DND-41 (cell line): ENCODE results near the gene GRIK2.

Source experiments
- ATAC-seq: fragments of 200-7000 bp; cut with Tn5 transposase; 3 replicates; pipeline ENCODE4 v1.9.1; 2021; ENCODE audit warnings: low read depth; ENCODE audit not compliant: insufficient read depth
- DNase-seq: peaks from one replicate; pipeline ENCODE4 v3.0.0-alpha.2; 2020
- H2AFZ ChIP-seq: 2 replicates; pipeline ENCODE4 v1.6.0; 2012; ENCODE audit warnings: low read depth, low read length
- H3K27ac ChIP-seq: 2 replicates; pipeline ENCODE4 v1.5.1; 2012; ENCODE audit warnings: low read length, inconsistent platforms
- H3K27me3 ChIP-seq: fragments of 200-600 bp; sonication (generic); 2 replicates; pipeline ENCODE4 v1.6.0; 2012; ENCODE audit warnings: low read length, mild to moderate bottlenecking, inconsistent platforms; ENCODE audit not compliant: insufficient read depth, poor library complexity
- H3K36me3 ChIP-seq: 2 replicates; pipeline ENCODE4 v1.5.1; 2012; ENCODE audit warnings: low read length, inconsistent platforms; ENCODE audit not compliant: insufficient read depth
- H3K4me1 ChIP-seq: 2 replicates; pipeline ENCODE4 v1.5.1; 2012; ENCODE audit warnings: mild to moderate bottlenecking, low read length; ENCODE audit not compliant: insufficient read depth
- H3K4me2 ChIP-seq: 2 replicates; pipeline ENCODE4 v1.6.0; 2012; ENCODE audit warnings: mild to moderate bottlenecking, moderate library complexity, low read length, inconsistent platforms; ENCODE audit not compliant: insufficient read depth
- H3K4me3 ChIP-seq, 2 experiments: fragments of 200-600 bp in 1 of 2; shearing (Covaris generic) in 1 of 2; 2 replicates each; pipeline ENCODE4 v1.5.1; 2012 to 2016; ENCODE audit warnings: inconsistent platforms in 2 of 2, low read length in 2 of 2, mild to moderate bottlenecking in 2 of 2, low read depth in 1 of 2, moderate library complexity in 1 of 2
- H3K79me2 ChIP-seq: 2 replicates; pipeline ENCODE4 v1.6.0; 2012; ENCODE audit warnings: low read length, inconsistent platforms; ENCODE audit not compliant: insufficient read depth
- H3K9ac ChIP-seq: 2 replicates; pipeline ENCODE4 v1.6.0; 2012; ENCODE audit warnings: low read depth, mild to moderate bottlenecking, inconsistent platforms, low read length, moderate library complexity
- H3K9me3 ChIP-seq: 2 replicates; pipeline ENCODE4 v1.5.1; 2012; ENCODE audit warnings: low read length, moderate library complexity, mild to moderate bottlenecking, inconsistent platforms; ENCODE audit not compliant: insufficient read depth, severe bottlenecking
- H4K20me1 ChIP-seq: 2 replicates; pipeline ENCODE4 v1.6.0; 2012; ENCODE audit warnings: low read length; ENCODE audit not compliant: insufficient read depth
- EZH2 ChIP-seq: IDR thresholded peaks from 3 replicates; pipeline ENCODE4 v1.6.1; 2012; ENCODE audit warnings: borderline replicate concordance, low read depth, mild to moderate bottlenecking, moderate library complexity, low read length, inconsistent platforms; ENCODE audit not compliant: severe bottlenecking
- TF ChIP-seq, protein P1 (sequence below): IDR thresholded peaks from 2 replicates; pipeline ENCODE4 v1.5.1; 2012; ENCODE audit warnings: borderline replicate concordance, low read length, moderate library complexity, mild to moderate bottlenecking; ENCODE audit not compliant: poor library complexity, severe bottlenecking; ENCODE audit errors: extremely low read depth

GRIK2 gene

DNA sequence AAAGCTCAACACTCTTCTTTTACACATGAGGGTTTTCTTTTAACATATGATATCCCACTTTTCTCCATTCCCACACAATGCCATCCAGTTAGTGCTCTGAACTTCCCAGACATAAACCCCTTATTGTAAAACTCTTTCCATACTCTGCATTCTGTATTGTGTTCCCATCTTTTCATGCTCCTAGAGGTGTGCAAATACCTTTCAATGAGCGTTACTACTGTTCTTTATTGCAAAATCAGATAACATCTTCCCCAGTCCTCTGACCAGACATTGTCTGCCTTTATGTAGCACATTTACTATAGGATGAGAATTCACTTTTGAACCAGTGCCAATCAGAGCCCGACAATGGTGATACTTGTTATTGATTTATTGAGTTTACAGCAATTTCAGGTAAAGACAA lies 296.2 kb downstream of the GRIK2 start:
- H3K9me3 ChIP-seq = no peaks in the 10 kb centered on the region
- no peaks in the 10 kb centered on the region for H4K20me1 ChIP-seq
- H3K79me2 ChIP-seq = no peaks in the 10 kb centered on the region
- no peaks in the 10 kb centered on the region for H3K4me1 ChIP-seq
- H3K27ac ChIP-seq = no peak overlapping the region
- ATAC-seq = no peak
- no peak overlapping the region for H3K4me2 ChIP-seq
- H3K36me3 ChIP-seq = no peaks in the 10 kb centered on the region
- TF ChIP-seq, protein P1, sequence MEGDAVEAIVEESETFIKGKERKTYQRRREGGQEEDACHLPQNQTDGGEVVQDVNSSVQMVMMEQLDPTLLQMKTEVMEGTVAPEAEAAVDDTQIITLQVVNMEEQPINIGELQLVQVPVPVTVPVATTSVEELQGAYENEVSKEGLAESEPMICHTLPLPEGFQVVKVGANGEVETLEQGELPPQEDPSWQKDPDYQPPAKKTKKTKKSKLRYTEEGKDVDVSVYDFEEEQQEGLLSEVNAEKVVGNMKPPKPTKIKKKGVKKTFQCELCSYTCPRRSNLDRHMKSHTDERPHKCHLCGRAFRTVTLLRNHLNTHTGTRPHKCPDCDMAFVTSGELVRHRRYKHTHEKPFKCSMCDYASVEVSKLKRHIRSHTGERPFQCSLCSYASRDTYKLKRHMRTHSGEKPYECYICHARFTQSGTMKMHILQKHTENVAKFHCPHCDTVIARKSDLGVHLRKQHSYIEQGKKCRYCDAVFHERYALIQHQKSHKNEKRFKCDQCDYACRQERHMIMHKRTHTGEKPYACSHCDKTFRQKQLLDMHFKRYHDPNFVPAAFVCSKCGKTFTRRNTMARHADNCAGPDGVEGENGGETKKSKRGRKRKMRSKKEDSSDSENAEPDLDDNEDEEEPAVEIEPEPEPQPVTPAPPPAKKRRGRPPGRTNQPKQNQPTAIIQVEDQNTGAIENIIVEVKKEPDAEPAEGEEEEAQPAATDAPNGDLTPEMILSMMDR = no peak
- TF ChIP-seq EZH2 = no peak
- no peak for DNase-seq
- H3K9ac ChIP-seq = no peak overlapping the region
- H3K4me3 ChIP-seq = no peak overlapping the region
- no peaks in the 10 kb centered on the region for H3K27me3 ChIP-seq
- no peak overlapping the region for H2AFZ ChIP-seq

DNA sequence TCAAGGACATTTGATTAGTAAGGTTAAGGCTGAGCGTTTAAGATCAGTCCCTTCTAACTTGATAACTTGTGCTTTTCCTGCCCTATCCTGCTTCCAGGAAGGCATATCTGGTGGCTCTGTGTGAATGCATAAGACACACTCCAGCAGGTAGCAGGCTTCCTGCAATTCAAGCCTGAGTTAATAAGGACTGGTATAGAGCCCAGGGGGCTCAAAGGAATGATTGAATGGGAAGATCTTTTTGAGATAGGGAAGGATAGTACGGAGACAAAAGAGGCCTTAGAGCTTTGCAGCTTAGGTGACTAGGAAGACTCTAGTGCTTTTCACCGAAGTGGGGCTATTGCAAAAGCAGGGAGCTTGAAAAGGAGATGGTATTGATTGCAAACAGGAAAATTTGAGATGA lies 307.1 kb downstream of the GRIK2 start:
- H3K9ac ChIP-seq = no peak overlapping the region
- ATAC-seq = no peak
- H4K20me1 ChIP-seq = no peaks in the 10 kb centered on the region
- H3K27ac ChIP-seq = no peak overlapping the region
- no peak for DNase-seq
- no peak overlapping the region for H3K4me3 ChIP-seq
- no peaks in the 10 kb centered on the region for H3K27me3 ChIP-seq
- H3K36me3 ChIP-seq = no peaks in the 10 kb centered on the region
- no peak overlapping the region for H2AFZ ChIP-seq
- no peaks in the 10 kb centered on the region for H3K4me1 ChIP-seq
- no peak overlapping the region for H3K4me2 ChIP-seq
- TF ChIP-seq EZH2 = no peak
- TF ChIP-seq, protein P1 = no peak
- no peaks in the 10 kb centered on the region for H3K9me3 ChIP-seq
- H3K79me2 ChIP-seq = no peaks in the 10 kb centered on the region

DNA sequence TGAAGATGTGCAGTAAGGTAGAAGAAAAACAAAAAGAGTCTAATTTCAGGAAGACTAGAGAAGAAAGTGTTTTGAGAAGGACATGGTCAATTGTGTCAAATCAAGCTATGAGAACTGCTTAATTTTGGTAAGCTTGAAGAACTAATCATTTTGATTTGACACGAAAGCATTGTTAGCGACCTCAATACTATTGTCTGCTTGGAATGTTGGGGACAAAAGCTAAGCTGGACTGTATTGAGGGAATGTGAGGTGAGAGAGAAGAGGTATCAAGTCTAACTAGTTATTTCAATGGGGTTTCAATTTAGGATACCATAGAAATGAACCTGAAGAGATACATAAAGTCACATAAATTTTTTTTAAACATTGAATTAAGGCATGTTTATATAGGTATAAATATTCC lies 309.8 kb downstream of the GRIK2 start:
- no peak for ATAC-seq
- no peak for DNase-seq
- no peak for TF ChIP-seq EZH2
- TF ChIP-seq, protein P1 = no peak
- Histone ChIP-seq H3K4me1 (no peaks in the 10 kb centered on the region), H2AFZ (no peak overlapping the region), H3K4me2 (no peak overlapping the region), H3K79me2 (no peaks in the 10 kb centered on the region), H3K9me3 (no peaks in the 10 kb centered on the region), H3K27ac (no peak overlapping the region), H3K9ac (no peak overlapping the region), H3K4me3 (no peak overlapping the region), H4K20me1 (no peaks in the 10 kb centered on the region), H3K36me3 (no peaks in the 10 kb centered on the region), H3K27me3 (no peaks in the 10 kb centered on the region)

DNA sequence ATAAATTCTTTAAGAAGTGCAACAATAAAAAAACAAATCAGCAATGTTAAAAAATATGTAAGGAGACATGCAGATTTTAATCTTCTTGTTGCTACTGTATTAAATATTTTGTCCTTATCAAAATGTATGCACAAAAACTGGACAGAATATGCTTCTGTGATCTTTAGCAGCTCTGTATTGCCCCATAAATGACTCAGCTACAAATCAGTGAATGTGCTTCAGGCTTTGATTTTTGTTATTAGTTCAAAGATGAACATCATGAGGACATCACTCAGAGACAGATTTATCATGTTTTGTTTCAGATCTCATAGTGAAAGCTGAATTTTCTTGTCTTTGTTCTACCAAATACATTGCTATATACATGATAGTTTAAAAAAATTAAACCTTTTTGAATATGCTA lies 312.4 kb downstream of the GRIK2 start:
- no peaks in the 10 kb centered on the region for H3K79me2 ChIP-seq
- no peak overlapping the region for H3K27ac ChIP-seq

More for the DNA sequence above, 312.4 kb downstream of the GRIK2 start:
- Histone ChIP-seq H3K4me3 (no peak overlapping the region), H3K9me3 (no peaks in the 10 kb centered on the region), H3K27me3 (no peaks in the 10 kb centered on the region), H2AFZ (no peak overlapping the region), H3K9ac (no peak overlapping the region), H3K4me2 (no peak overlapping the region), H3K36me3 (no peaks in the 10 kb centered on the region), H3K4me1 (no peaks in the 10 kb centered on the region), H4K20me1 (no peaks in the 10 kb centered on the region)
- no peak for DNase-seq
- no peak for TF ChIP-seq EZH2
- TF ChIP-seq, protein P1 = no peak
- no peak for ATAC-seq
